Transverse colon (tissue), 4 donors: ENCODE data around the gene CIRBP.

Experiments
- EP300 ChIP-seq: sonication (generic); formaldehyde crosslinking; IDR thresholded peaks from one replicate; pipeline ENCODE4 v1.6.1; 2017; ENCODE audit warnings: antibody characterized with exemption, low read depth
- POLR2A ChIP-seq: fragments of 450-650 bp; IDR thresholded peaks from one replicate; pipeline ENCODE4 v1.6.1; 2016; ENCODE audit warnings: antibody characterized with exemption, mild to moderate bottlenecking, moderate library complexity
- POLR2AphosphoS5 ChIP-seq, 3 donors: sonication (generic); formaldehyde crosslinking; IDR thresholded peaks; one replicate each; pipeline ENCODE4 v1.6.1; 2016; ENCODE audit warnings: antibody characterized with exemption in 3 of 3
- TF ChIP-seq, protein P1 (sequence below), 5 experiments: fragments of 200-600 bp in 3 of 5; fragments of 450-650 bp in 2 of 5; sonication (generic) in 3 of 5; IDR thresholded peaks; 1 replicate in 2 of 5; 2 replicates in 3 of 5; pipeline ENCODE4 v1.5.1; 2016 to 2017; ENCODE audit warnings: antibody characterized with exemption in 5 of 5, inconsistent platforms in 3 of 5, mild to moderate bottlenecking in 2 of 5, moderate library complexity in 1 of 5

GRCh38 chr19:1238369-1239303 is 30.5 kb upstream of the CIRBP start:
- TF ChIP-seq, protein P1, sequence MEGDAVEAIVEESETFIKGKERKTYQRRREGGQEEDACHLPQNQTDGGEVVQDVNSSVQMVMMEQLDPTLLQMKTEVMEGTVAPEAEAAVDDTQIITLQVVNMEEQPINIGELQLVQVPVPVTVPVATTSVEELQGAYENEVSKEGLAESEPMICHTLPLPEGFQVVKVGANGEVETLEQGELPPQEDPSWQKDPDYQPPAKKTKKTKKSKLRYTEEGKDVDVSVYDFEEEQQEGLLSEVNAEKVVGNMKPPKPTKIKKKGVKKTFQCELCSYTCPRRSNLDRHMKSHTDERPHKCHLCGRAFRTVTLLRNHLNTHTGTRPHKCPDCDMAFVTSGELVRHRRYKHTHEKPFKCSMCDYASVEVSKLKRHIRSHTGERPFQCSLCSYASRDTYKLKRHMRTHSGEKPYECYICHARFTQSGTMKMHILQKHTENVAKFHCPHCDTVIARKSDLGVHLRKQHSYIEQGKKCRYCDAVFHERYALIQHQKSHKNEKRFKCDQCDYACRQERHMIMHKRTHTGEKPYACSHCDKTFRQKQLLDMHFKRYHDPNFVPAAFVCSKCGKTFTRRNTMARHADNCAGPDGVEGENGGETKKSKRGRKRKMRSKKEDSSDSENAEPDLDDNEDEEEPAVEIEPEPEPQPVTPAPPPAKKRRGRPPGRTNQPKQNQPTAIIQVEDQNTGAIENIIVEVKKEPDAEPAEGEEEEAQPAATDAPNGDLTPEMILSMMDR (IDR thresholded peaks at IDR 0.05), result no peak
- TF ChIP-seq POLR2A (no peak), POLR2AphosphoS5 (IDR thresholded peaks at IDR 0.05) (no peak), EP300 (no peak)
